SK-N-SH (cell line): ENCODE data around the gene COQ8B. TPM values are rescaled to one million over a fixed set of nuclear protein-coding genes. Genes with fewer than 3 reads are reported as not detected.

Experiments used
- CTCF ChIA-PET: fragments of 300-600, 350-600 bp; formaldehyde crosslinking; extraction: SDS; loops from one replicate; lab custom pipeline; 2021; lab: Yijun Ruan, JAX
- POLR2A ChIA-PET: fragments of 350-600 bp; sonication (Branson Sonifier 250); formaldehyde crosslinking; extraction: SDS; loops from one replicate; lab custom pipeline; 2020; ENCODE audit warnings: antibody characterized with exemption, inconsistent platforms; lab: Yijun Ruan, JAX
- DNase-seq: peaks from one replicate; pipeline ENCODE4 v3.0.0; 2012
- H2AFZ ChIP-seq: fragments of 200-600 bp; sonication (generic); 2 replicates; pipeline ENCODE4 v1.8.1; 2016; ENCODE audit warnings: antibody characterized with exemption, mild to moderate bottlenecking, low read depth
- H3F3A ChIP-seq: fragments of 200-600 bp; sonication (generic); replicated peaks from 2 replicates; pipeline ENCODE3; 2016; ENCODE audit warnings: antibody characterized with exemption, mild to moderate bottlenecking; ENCODE audit not compliant: insufficient read depth
- H3K27ac ChIP-seq, 2 experiments: fragments of 200-500 bp in 1 of 2; fragments of 200-600 bp in 1 of 2; sonication (Bioruptor generic) in 1 of 2; sonication (generic), shearing (Covaris generic) in 1 of 2; 2 replicates each; pipeline versions ENCODE4 v1.5.1 to v1.6.1; 2014 to 2016; ENCODE audit warnings: low read depth in 2 of 2, inconsistent platforms in 1 of 2, low read length in 1 of 2, mild to moderate bottlenecking in 1 of 2, mixed read lengths in 1 of 2
- H3K27me3 ChIP-seq: fragments of 200-600 bp; sonication (generic), shearing (Covaris generic); 2 replicates; pipeline ENCODE4 v1.6.1; 2016; ENCODE audit warnings: mixed run types; ENCODE audit not compliant: insufficient read depth
- H3K36me3 ChIP-seq, 2 experiments: fragments of 200-500 bp in 1 of 2; fragments of 200-600 bp in 1 of 2; sonication (Bioruptor generic) in 1 of 2; sonication (generic) in 1 of 2; replicated peaks in 1 of 2; 2 replicates each; pipeline versions ENCODE3 to v1.5.1; 2014 to 2016; ENCODE audit warnings: low read length in 1 of 2, mild to moderate bottlenecking in 1 of 2; ENCODE audit not compliant: insufficient read depth in 2 of 2, control insufficient read depth in 1 of 2
- H3K4me1 ChIP-seq, 2 experiments: fragments of 200-500 bp in 1 of 2; fragments of 200-600 bp in 1 of 2; sonication (Bioruptor generic) in 1 of 2; sonication (generic), shearing (Covaris generic) in 1 of 2; 2 replicates each; pipeline versions ENCODE4 v1.5.1 to v1.6.1; 2014 to 2016; ENCODE audit warnings: low read depth in 1 of 2, low read length in 1 of 2, mixed run types in 1 of 2; ENCODE audit not compliant: insufficient read depth in 2 of 2, control insufficient read depth in 1 of 2
- H3K4me2 ChIP-seq: fragments of 200-600 bp; sonication (generic), shearing (Covaris generic); 2 replicates; pipeline ENCODE4 v1.6.1; 2017; ENCODE audit warnings: mixed run types
- H3K4me3 ChIP-seq, 2 experiments: fragments of 200-500 bp in 1 of 2; fragments of 200-600 bp in 1 of 2; sonication (Bioruptor generic) in 1 of 2; sonication (generic), shearing (Covaris generic) in 1 of 2; 2 replicates each; pipeline versions ENCODE4 v1.5.1 to v1.8.1; 2014 to 2016; ENCODE audit warnings: low read depth in 2 of 2, inconsistent platforms in 1 of 2, low read length in 1 of 2, mild to moderate bottlenecking in 1 of 2, mixed read lengths in 1 of 2, moderate library complexity in 1 of 2
- H3K79me2 ChIP-seq: fragments of 200-600 bp; sonication (generic); 2 replicates; pipeline ENCODE4 v1.8.1; 2017; ENCODE audit warnings: mild to moderate bottlenecking; ENCODE audit not compliant: insufficient read depth
- H3K9ac ChIP-seq: fragments of 200-600 bp; sonication (generic); 2 replicates; pipeline ENCODE4 v1.6.1; 2017; ENCODE audit warnings: mixed run types
- H3K9me2 ChIP-seq: fragments of 200-600 bp; sonication (generic); 2 replicates; pipeline ENCODE4 v1.6.1; 2017; ENCODE audit warnings: mixed run types
- H3K9me3 ChIP-seq: fragments of 200-600 bp; sonication (generic); 2 replicates; pipeline ENCODE4 v1.6.1; 2017; ENCODE audit warnings: mixed run types, mild to moderate bottlenecking, moderate library complexity
- H4K20me1 ChIP-seq: fragments of 200-600 bp; sonication (generic); 2 replicates; pipeline ENCODE4 v1.6.1; 2017; ENCODE audit warnings: mild to moderate bottlenecking, mixed run types; ENCODE audit not compliant: insufficient read depth
- CTCF ChIP-seq: fragments of 200-600 bp; sonication (generic); IDR thresholded peaks from 2 replicates; pipeline ENCODE4 v1.6.1; 2017; ENCODE audit warnings: antibody characterized with exemption, mild to moderate bottlenecking, moderate library complexity
- FOXJ3 ChIP-seq: sonication (generic); formaldehyde crosslinking; IDR thresholded peaks from 2 replicates; pipeline ENCODE4 v1.5.1; 2020; ENCODE audit warnings: mild to moderate bottlenecking, missing genetic modification reagents
- FOXM1 ChIP-seq: IDR thresholded peaks from 2 replicates; pipeline ENCODE4 v1.4.0; 2012; ENCODE audit warnings: low read depth, mild to moderate bottlenecking
- GATA2 ChIP-seq: sonication (generic); formaldehyde crosslinking; IDR thresholded peaks from 2 replicates; pipeline ENCODE4 v1.5.0; 2020; ENCODE audit warnings: mild to moderate bottlenecking, missing genetic modification reagents
- MXI1 ChIP-seq: IDR thresholded peaks from 2 replicates; pipeline ENCODE4 v1.6.1; 2012; ENCODE audit warnings: mild to moderate bottlenecking, low read depth, low read length, improper control_type of control experiment
- NFIC ChIP-seq: IDR thresholded peaks from 2 replicates; pipeline ENCODE4 v1.4.0; 2012; ENCODE audit warnings: borderline replicate concordance
- NRF1 ChIP-seq: IDR thresholded peaks from 2 replicates; pipeline ENCODE4 v1.6.1; 2012; ENCODE audit warnings: low read depth, mild to moderate bottlenecking, low read length
- POLR2AphosphoS5 ChIP-seq: IDR thresholded peaks from 2 replicates; pipeline ENCODE4 v1.6.1; 2012; ENCODE audit warnings: low read depth, low read length
- RAD21 ChIP-seq: IDR thresholded peaks from 2 replicates; pipeline ENCODE4 v1.6.1; 2012; ENCODE audit warnings: mild to moderate bottlenecking, low read length
- SIN3A ChIP-seq: IDR thresholded peaks from 2 replicates; pipeline ENCODE4 v1.6.1; 2012; ENCODE audit warnings: low read depth, mild to moderate bottlenecking, low read length, moderate library complexity, borderline replicate concordance
- SMC3 ChIP-seq: IDR thresholded peaks from 2 replicates; pipeline ENCODE4 v1.6.1; 2012; ENCODE audit warnings: low read depth, low read length, improper control_type of control experiment
- TAF1 ChIP-seq: IDR thresholded peaks from 2 replicates; pipeline ENCODE4 v1.6.1; 2012; ENCODE audit warnings: low read depth, mild to moderate bottlenecking, low read length, moderate library complexity, borderline replicate concordance
- TCF12 ChIP-seq: IDR thresholded peaks from 2 replicates; pipeline ENCODE4 v1.4.0; 2012
- TEAD4 ChIP-seq: IDR thresholded peaks from 2 replicates; pipeline ENCODE4 v1.4.0; 2012; ENCODE audit warnings: mild to moderate bottlenecking, borderline replicate concordance; ENCODE audit not compliant: insufficient read depth
- WGBS: methylation state at CpG from one replicate; pipeline ENCODE4 v1.1.6; 2017; ENCODE audit warnings: low lambda C conversion rate; 5-methylcytosine and 5-hydroxymethylcytosine counted together
- polyA plus RNA-seq, 3 experiments: library from polyadenylated mRNA; depleted of rRNA; stranded (reverse); fragments of >200 nt; gene quantifications; 2 replicates each; pipeline ENCODE4 v1.2.3, GENCODE V29; 2012
- TF ChIP-seq, protein P1 (sequence below): fragments of 150-350 bp; IDR thresholded peaks from 2 replicates; pipeline ENCODE4 v1.6.1; 2016; ENCODE audit warnings: mild to moderate bottlenecking, low read depth, low read length
- TF ChIP-seq, protein P2 (sequence below): IDR thresholded peaks from 2 replicates; pipeline ENCODE4 v1.4.0; 2012; ENCODE audit warnings: low read depth, borderline replicate concordance
- TF ChIP-seq, protein P3 (sequence below): IDR thresholded peaks from 2 replicates; pipeline ENCODE4 v1.6.1; 2012; ENCODE audit warnings: mild to moderate bottlenecking, low read depth, low read length, moderate library complexity
- TF ChIP-seq, protein P4 (sequence below): fragments of 150-350 bp; IDR thresholded peaks from 2 replicates; pipeline ENCODE4 v1.6.1; 2017; ENCODE audit warnings: antibody characterized with exemption, low read length, low read depth, borderline replicate concordance

The COQ8B gene
- polyA plus RNA-seq, 1 of the 3 experiments (the other 2 are of a cell fraction), result 43.8 TPM

DNA sequence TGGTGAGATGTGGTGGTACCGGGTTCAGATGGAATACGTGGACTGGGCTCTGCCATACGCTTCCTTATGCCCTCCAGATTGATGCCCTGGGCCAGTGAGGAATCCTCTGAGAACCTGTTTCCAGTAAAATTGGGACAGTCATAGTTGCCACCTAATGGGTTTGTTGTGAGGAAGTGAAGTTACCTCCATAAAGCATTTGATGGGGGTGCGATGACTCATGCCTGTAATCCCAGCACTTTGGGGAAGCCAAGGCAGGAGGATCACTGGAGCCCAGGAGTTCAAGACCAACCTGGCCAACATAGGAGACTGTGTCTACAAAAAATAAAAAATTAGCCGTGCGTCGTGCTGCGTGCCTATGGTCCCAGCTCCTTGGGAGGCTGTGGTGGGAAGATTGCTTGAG, 39.1 kb upstream of the COQ8B start:
- no peak for DNase-seq
- Histone ChIP-seq H3K9me3 (no peaks in the 10 kb centered on the region), H3K4me3 (no peak overlapping the region), H3K9ac (no peak overlapping the region), H3K79me2 (peaks cover 84% of the 10 kb centered on the region), H3K27ac (no peak overlapping the region), H3K27me3 (no peaks in the 10 kb centered on the region), H3K4me1 (peaks cover 7 to 11% of the 10 kb centered on the region in 2 experiments; a peak in 2 of 4 replicates), H3K9me2 (no peaks in the 10 kb centered on the region), H3K36me3 (peaks cover 22 to 43% of the 10 kb centered on the region in 2 experiments), H4K20me1 (peaks cover 42% of the 10 kb centered on the region), H3F3A (peaks cover 7% of the 10 kb centered on the region), H2AFZ (no peak overlapping the region), H3K4me2 (0 out of 2 replicates have a peak overlapping the region, but pooled peaks have one; percentile 10)
- ChIA-PET POLR2A (interaction anchor here (0.7 kb wide), 1 partner anchor 71 kb away, joined by 6 read pairs; no protein-coding TSS in a partner anchor), CTCF (no interaction called here)
- 93% methylated on average over 8 of the region's 8 CpGs for WGBS
- no peak for TF ChIP-seq SMC3
- no peak for TF ChIP-seq POLR2AphosphoS5
- no peak for TF ChIP-seq FOXJ3
- TF ChIP-seq FOXM1, result no peak
- TF ChIP-seq, protein P1, sequence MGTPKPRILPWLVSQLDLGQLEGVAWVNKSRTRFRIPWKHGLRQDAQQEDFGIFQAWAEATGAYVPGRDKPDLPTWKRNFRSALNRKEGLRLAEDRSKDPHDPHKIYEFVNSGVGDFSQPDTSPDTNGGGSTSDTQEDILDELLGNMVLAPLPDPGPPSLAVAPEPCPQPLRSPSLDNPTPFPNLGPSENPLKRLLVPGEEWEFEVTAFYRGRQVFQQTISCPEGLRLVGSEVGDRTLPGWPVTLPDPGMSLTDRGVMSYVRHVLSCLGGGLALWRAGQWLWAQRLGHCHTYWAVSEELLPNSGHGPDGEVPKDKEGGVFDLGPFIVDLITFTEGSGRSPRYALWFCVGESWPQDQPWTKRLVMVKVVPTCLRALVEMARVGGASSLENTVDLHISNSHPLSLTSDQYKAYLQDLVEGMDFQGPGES, result no peak
- no peak for TF ChIP-seq TCF12
- no peak for TF ChIP-seq NFIC
- TF ChIP-seq, protein P2, sequence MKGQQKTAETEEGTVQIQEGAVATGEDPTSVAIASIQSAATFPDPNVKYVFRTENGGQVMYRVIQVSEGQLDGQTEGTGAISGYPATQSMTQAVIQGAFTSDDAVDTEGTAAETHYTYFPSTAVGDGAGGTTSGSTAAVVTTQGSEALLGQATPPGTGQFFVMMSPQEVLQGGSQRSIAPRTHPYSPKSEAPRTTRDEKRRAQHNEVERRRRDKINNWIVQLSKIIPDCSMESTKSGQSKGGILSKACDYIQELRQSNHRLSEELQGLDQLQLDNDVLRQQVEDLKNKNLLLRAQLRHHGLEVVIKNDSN, result no peak
- TF ChIP-seq MXI1, result no peak
- TF ChIP-seq TEAD4, result no peak
- no peak for TF ChIP-seq SIN3A
- TF ChIP-seq CTCF, result no peak
- no peak for TF ChIP-seq NRF1
- no peak for TF ChIP-seq TAF1
- no peak for TF ChIP-seq GATA2 (CRISPR knock-in tag)
- TF ChIP-seq, protein P3, sequence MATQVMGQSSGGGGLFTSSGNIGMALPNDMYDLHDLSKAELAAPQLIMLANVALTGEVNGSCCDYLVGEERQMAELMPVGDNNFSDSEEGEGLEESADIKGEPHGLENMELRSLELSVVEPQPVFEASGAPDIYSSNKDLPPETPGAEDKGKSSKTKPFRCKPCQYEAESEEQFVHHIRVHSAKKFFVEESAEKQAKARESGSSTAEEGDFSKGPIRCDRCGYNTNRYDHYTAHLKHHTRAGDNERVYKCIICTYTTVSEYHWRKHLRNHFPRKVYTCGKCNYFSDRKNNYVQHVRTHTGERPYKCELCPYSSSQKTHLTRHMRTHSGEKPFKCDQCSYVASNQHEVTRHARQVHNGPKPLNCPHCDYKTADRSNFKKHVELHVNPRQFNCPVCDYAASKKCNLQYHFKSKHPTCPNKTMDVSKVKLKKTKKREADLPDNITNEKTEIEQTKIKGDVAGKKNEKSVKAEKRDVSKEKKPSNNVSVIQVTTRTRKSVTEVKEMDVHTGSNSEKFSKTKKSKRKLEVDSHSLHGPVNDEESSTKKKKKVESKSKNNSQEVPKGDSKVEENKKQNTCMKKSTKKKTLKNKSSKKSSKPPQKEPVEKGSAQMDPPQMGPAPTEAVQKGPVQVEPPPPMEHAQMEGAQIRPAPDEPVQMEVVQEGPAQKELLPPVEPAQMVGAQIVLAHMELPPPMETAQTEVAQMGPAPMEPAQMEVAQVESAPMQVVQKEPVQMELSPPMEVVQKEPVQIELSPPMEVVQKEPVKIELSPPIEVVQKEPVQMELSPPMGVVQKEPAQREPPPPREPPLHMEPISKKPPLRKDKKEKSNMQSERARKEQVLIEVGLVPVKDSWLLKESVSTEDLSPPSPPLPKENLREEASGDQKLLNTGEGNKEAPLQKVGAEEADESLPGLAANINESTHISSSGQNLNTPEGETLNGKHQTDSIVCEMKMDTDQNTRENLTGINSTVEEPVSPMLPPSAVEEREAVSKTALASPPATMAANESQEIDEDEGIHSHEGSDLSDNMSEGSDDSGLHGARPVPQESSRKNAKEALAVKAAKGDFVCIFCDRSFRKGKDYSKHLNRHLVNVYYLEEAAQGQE, result no peak
- TF ChIP-seq RAD21, result no peak
- TF ChIP-seq, protein P4, sequence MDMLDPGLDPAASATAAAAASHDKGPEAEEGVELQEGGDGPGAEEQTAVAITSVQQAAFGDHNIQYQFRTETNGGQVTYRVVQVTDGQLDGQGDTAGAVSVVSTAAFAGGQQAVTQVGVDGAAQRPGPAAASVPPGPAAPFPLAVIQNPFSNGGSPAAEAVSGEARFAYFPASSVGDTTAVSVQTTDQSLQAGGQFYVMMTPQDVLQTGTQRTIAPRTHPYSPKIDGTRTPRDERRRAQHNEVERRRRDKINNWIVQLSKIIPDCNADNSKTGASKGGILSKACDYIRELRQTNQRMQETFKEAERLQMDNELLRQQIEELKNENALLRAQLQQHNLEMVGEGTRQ, result no peak
